NCI-H510A treated with DMSO at 0.1 percent for 48 hours (cell line): ENCODE data around the gene HM13.
"Not testable (repeated sequence)": the region's sequence is repeated elsewhere in the genome, so short reads cannot be mapped to it uniquely, and the experiment has no call there.

Experiments
- DNase-seq: peaks from one replicate; lab custom pipeline; 2025; lab: John Stamatoyannopoulos, UW

Gene HM13

DNA sequence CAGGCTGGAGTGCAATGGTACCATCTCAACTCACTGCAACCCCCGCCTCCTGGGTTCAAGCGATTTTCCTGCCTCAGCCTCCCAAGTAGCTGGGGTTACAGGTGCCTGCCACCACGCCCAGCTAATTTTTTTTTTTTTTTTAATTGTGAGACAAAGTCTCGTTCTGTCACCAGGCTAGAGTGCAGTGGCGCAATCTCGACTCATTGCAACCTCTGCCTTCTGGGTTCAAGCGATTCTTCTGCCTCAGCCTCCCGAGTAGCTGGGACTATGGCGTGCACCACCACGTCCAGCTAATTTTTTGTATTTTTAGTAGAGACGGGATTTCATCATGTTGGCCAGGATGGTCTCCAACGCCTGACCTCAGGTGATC lies 98.0 kb downstream of the HM13 start:
- DNase-seq, result not testable (repeated sequence)

DNA sequence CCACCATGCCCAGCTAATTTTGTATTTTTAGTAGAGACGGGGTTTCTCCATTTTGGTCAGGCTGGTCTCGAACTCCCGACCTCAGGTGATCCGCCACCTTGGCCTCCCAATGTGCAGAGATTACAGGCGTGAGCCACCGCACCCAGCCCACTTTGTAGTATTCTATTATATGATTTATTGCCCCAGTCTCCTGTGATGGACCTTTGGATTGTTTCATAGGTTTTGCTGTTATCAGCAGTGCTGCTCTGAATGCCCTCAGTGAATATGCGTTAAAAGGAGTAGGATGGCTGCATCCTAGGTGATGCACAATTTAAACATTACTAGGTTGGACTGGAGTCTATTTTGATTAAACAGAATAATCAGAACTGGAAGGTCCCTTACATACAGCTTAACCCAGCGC lies 101.2 kb downstream of the HM13 start:
- no peak for DNase-seq

DNA sequence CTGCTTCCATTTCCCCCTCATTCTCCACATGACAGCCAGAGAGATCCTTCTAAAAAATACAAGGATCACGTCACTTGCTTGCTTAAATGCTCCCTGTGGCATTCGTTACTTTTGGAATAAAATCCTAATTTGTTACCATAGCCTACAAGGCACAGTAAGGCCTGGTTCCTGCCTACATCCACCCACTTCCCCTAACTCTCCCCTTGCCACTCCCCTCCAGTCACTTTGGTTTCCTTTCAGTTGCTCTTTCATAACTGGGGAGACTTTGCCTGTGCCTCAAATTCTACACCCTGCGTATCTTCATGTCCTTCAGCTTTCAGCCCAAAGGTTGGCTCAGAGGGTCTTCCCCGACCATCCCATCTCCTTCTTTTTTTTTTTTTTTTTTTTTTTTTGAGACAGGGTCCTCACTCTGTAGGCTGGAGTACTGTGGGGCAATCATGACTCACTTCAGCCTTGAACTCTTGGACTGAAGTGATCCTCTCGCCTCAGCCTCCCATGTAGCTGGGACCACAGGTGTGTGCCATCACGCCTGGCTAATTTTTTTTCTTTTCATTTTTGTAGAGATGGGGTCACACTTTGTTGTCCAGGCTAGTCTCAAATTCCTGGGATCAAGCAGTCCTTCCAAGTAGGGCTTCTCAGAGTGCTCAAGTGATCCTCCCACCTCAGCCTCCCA lies 103.3 kb downstream of the HM13 start:
- DNase-seq, result no peak
